Gastroesophageal sphincter (tissue), 3 donors: ENCODE results near the gene GID4.

Experiments
- CTCF ChIP-seq, 4 experiments: fragments of 200-600 bp in 2 of 4; fragments of 450-650 bp in 2 of 4; sonication (generic) in 1 of 4; IDR thresholded peaks; one replicate each; pipeline ENCODE4 v1.5.1; 2017 to 2019; ENCODE audit warnings: antibody characterized with exemption in 4 of 4, mild to moderate bottlenecking in 2 of 4, moderate library complexity in 2 of 4
- EP300 ChIP-seq: sonication (generic); formaldehyde crosslinking; IDR thresholded peaks from one replicate; pipeline ENCODE4 v1.6.1; 2017; ENCODE audit warnings: antibody characterized with exemption, mild to moderate bottlenecking
- POLR2A ChIP-seq, 2 donors: fragments of 450-650 bp; IDR thresholded peaks; one replicate each; pipeline ENCODE4 v1.6.1; 2017; ENCODE audit warnings: antibody characterized with exemption in 2 of 2, mild to moderate bottlenecking in 2 of 2, moderate library complexity in 1 of 2
- POLR2AphosphoS5 ChIP-seq: sonication (generic); formaldehyde crosslinking; IDR thresholded peaks from one replicate; pipeline ENCODE4 v1.6.1; 2017; ENCODE audit warnings: antibody characterized with exemption

- no peak for TF ChIP-seq CTCF (IDR thresholded peaks at IDR 0.05)
- TF ChIP-seq POLR2AphosphoS5, result no peak
- no peak for TF ChIP-seq POLR2A (IDR thresholded peaks at IDR 0.05)
- no peak for TF ChIP-seq EP300
Measured at GRCh38 chr17:18109935-18110485, 70.8 kb downstream of the GID4 start.
